IPS-15b (cell line): ENCODE results near the gene TPST2.

Experiments
- H3K27me3 ChIP-seq: one replicate; pipeline ENCODE4 v1.6.1; 2013; ENCODE audit warnings: low read length; ENCODE audit not compliant: control insufficient read depth, insufficient read depth
- H3K36me3 ChIP-seq: one replicate; pipeline ENCODE4 v1.6.1; 2013; ENCODE audit warnings: low read length; ENCODE audit not compliant: control insufficient read depth, insufficient read depth
- H3K4me1 ChIP-seq: one replicate; pipeline ENCODE4 v1.6.1; 2013; ENCODE audit warnings: mild to moderate bottlenecking, low read length; ENCODE audit not compliant: control insufficient read depth, insufficient read depth
- H3K4me3 ChIP-seq: one replicate; pipeline ENCODE4 v1.5.1; 2013; ENCODE audit warnings: low read depth, low read length
- H3K9ac ChIP-seq: one replicate; pipeline ENCODE4 v1.6.1; 2013; ENCODE audit warnings: low read depth, mild to moderate bottlenecking, low read length
- H3K9me3 ChIP-seq: one replicate; pipeline ENCODE4 v1.6.1; 2013; ENCODE audit warnings: mild to moderate bottlenecking, low read length; ENCODE audit not compliant: control insufficient read depth, insufficient read depth

TPST2 gene

DNA sequence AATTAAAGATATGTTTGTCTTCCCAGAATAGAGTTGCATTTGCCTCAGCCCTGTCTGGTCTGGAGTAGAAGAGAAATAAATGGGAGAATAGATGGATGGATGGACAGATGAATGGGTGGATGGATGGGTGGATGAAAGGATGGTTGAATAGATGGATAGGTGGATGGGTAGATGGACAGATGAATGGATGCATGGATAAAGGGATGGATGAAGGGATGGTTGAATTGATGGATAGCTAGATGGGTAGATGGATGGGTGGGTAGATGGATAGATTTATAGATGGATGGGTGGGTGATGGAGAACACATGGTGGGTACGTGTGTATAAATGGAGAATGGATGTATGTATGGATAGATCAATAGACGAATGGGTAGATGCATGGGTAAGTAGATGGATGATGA is 19.4 kb upstream of the TPST2 start:
- Histone ChIP-seq H3K9me3 (no peaks in the 10 kb centered on the region), H3K9ac (no peak overlapping the region), H3K4me3 (no peak overlapping the region), H3K36me3 (no peaks in the 10 kb centered on the region), H3K4me1 (peaks cover 34% of the 10 kb centered on the region), H3K27me3 (peaks cover 11% of the 10 kb centered on the region)

- Histone ChIP-seq H3K4me1 (peaks cover 32% of the 10 kb centered on the region), H3K9me3 (no peaks in the 10 kb centered on the region), H3K4me3 (no peak overlapping the region), H3K27me3 (peaks cover 10% of the 10 kb centered on the region), H3K9ac (no peak overlapping the region), H3K36me3 (no peaks in the 10 kb centered on the region)
Observed at GRCh38 chr22:26608129-26608528, 18.2 kb upstream of the TPST2 start.

- Histone ChIP-seq H3K27me3 (no peaks in the 10 kb centered on the region), H3K4me1 (peaks cover 21% of the 10 kb centered on the region), H3K9ac (no peak overlapping the region), H3K9me3 (no peaks in the 10 kb centered on the region), H3K36me3 (no peaks in the 10 kb centered on the region), H3K4me3 (no peak overlapping the region)
Observed at GRCh38 chr22:26606611-26607010, 16.7 kb upstream of the TPST2 start.

GRCh38 chr22:26604368-26604767 is 14.4 kb upstream of the TPST2 start:
- H3K4me1 ChIP-seq = peaks cover 19% of the 10 kb centered on the region
- no peak overlapping the region for H3K4me3 ChIP-seq
- H3K9ac ChIP-seq = no peak overlapping the region
- no peaks in the 10 kb centered on the region for H3K36me3 ChIP-seq
- no peaks in the 10 kb centered on the region for H3K27me3 ChIP-seq
- H3K9me3 ChIP-seq = no peaks in the 10 kb centered on the region

DNA sequence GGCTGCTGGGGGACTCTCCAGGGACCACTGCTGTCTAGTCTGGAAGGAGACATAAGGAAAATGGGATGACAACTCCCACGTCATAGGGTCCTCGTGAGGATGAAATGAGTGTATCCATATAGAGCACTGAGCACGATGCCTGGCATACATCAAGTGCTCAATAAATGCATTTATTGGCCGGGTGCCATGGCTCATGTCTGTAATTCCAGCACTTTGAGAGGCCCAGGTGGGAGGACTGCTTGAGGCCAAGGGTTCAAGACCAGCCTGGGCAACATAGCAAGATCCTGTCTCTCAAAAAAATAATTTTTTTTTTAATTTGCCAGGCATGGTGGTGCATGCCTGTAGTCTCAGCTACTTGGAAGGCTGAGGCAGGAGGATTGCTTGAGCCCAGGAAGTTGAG is 12.2 kb upstream of the TPST2 start:
- H3K4me1 ChIP-seq = no peaks in the 10 kb centered on the region
- H3K27me3 ChIP-seq = no peaks in the 10 kb centered on the region
- no peak overlapping the region for H3K4me3 ChIP-seq

DNA sequence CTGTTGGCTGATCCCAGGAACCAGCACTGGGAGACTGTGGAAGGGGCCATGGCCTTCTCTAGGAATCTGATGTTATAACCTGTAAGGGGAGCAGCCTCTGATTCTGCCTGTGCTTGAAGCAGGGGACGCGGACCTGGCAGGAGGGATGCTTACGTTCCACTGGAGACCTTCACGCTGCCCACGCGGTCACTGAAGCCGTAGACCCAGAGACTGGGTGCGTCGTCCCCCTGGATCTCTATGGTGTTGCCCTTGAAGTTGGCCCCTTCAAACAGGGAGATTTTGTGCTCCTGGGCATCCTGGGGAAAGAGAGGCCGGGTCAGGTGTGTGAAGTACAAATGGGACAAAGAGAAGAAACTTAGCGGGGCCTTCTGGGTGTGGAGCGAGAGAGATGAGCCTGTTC is 11.8 kb upstream of the TPST2 start:
- Histone ChIP-seq H3K9me3 (no peaks in the 10 kb centered on the region), H3K4me1 (no peaks in the 10 kb centered on the region), H3K9ac (no peak overlapping the region), H3K27me3 (no peaks in the 10 kb centered on the region), H3K4me3 (no peak overlapping the region), H3K36me3 (no peaks in the 10 kb centered on the region)

More for the DNA sequence above, 12.2 kb upstream of the TPST2 start:
- no peaks in the 10 kb centered on the region for H3K9me3 ChIP-seq
- no peaks in the 10 kb centered on the region for H3K36me3 ChIP-seq
- H3K9ac ChIP-seq = no peak overlapping the region

GRCh38 chr22:26599505-26599904 is 9.6 kb upstream of the TPST2 start:
- no peak overlapping the region for H3K9ac ChIP-seq
- H3K4me1 ChIP-seq = no peaks in the 10 kb centered on the region
- H3K9me3 ChIP-seq = no peaks in the 10 kb centered on the region
- H3K27me3 ChIP-seq = no peaks in the 10 kb centered on the region
- H3K4me3 ChIP-seq = no peak overlapping the region
- H3K36me3 ChIP-seq = no peaks in the 10 kb centered on the region

- no peaks in the 10 kb centered on the region for H3K27me3 ChIP-seq
- no peak overlapping the region for H3K4me3 ChIP-seq
- H3K9ac ChIP-seq = no peak overlapping the region
- no peaks in the 10 kb centered on the region for H3K9me3 ChIP-seq
- no peaks in the 10 kb centered on the region for H3K4me1 ChIP-seq
- H3K36me3 ChIP-seq = no peaks in the 10 kb centered on the region
Observed at GRCh38 chr22:26597480-26597879, 7.5 kb upstream of the TPST2 start.

DNA sequence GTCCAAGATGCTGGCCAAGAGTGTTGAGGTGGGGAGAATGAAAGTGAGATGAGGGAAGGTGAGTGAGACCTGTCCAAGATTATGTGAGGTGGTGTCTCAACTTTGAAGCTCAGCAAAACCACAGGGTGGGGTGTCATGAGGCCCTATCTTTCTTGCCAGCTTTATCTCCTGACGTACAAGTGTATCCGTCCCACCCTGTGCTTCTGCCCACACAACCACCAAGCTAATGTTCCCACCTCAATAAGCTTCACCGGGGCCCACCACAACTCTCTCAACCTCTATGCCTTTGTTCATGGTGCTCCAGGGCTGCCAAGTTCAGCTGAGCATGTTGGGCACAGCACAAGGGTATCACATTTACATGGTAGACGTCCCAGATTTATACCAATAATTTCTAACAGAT is 7.1 kb upstream of the TPST2 start:
- Histone ChIP-seq H3K9me3 (no peaks in the 10 kb centered on the region), H3K9ac (no peak overlapping the region), H3K36me3 (no peaks in the 10 kb centered on the region)

DNA sequence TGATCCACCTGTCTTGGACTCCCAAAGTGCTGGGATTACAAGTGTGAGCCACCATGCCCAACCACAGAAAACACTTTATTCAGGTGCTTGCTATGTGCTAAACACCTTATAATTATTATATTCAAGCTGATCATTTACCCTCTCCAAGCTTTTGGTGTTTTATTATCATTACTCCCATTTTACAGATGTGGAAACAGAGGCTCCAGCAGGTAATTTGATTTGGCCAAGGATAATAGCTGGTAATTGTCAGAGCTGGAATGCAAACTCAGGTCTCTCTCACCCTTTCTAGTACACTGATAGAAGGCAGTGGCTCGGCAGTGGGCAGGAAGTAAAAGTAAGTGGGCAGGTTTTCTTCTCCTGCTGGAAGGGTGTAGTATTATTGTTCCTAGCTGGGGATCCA is 3.8 kb upstream of the TPST2 start:
- no peaks in the 10 kb centered on the region for H3K9me3 ChIP-seq
- H3K4me1 ChIP-seq = peaks cover 6% of the 10 kb centered on the region
- no peaks in the 10 kb centered on the region for H3K27me3 ChIP-seq
- H3K9ac ChIP-seq = no peak overlapping the region
- H3K4me3 ChIP-seq = no peak overlapping the region
- H3K36me3 ChIP-seq = peaks cover 1% of the 10 kb centered on the region

More for the DNA sequence above, 7.1 kb upstream of the TPST2 start:
- Histone ChIP-seq H3K4me1 (no peaks in the 10 kb centered on the region), H3K4me3 (no peak overlapping the region), H3K27me3 (no peaks in the 10 kb centered on the region)

GRCh38 chr22:26592421-26592891 is 2.5 kb upstream of the TPST2 start:
- Histone ChIP-seq H3K9me3 (no peaks in the 10 kb centered on the region), H3K4me3 (no peak overlapping the region), H3K4me1 (peaks cover 6% of the 10 kb centered on the region), H3K9ac (no peak overlapping the region), H3K36me3 (peaks cover 4% of the 10 kb centered on the region), H3K27me3 (no peaks in the 10 kb centered on the region)

DNA sequence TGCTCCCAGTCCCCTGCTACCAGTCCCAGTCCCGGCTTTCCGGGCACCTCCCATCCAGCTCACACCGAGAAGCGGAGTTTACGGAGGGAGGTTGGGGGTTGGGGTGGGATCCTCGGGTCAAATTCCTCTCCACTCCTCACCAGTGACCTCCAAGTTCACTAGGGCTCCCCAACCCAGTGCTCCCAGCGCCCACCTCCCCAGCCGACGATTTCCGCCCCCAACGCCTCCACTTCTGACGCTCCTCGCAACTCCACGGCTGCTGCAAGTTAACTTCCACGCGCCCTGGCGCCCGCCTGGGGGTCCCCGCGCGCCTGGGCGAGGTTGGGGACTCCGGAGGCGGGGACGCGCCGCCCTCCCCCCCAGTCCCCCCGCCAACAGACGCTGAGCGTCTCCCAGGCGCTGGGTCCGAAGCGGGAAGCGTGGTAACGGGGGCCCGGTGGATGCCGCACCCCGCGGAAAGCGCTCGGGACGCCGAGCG is 526 bp downstream of the TPST2 start:
- Histone ChIP-seq H3K4me1 (peaks cover 6% of the 10 kb centered on the region), H3K9ac (peak overlapping the region; percentile 85), H3K9me3 (no peaks in the 10 kb centered on the region), H3K4me3 (peak overlapping the region; percentile 92), H3K27me3 (no peaks in the 10 kb centered on the region), H3K36me3 (peaks cover 11% of the 10 kb centered on the region)
